ENCODE measurements around the gene CCNL1. TPM values are rescaled to one million over a fixed set of nuclear protein-coding genes. Genes with fewer than 3 reads are reported as not detected.

Gene CCNL1
- polyA plus RNA-seq, 1 donor (not counting 4 experiments of a cell fraction or from before 2014, with no cell fraction given), result 136 TPM

DNA sequence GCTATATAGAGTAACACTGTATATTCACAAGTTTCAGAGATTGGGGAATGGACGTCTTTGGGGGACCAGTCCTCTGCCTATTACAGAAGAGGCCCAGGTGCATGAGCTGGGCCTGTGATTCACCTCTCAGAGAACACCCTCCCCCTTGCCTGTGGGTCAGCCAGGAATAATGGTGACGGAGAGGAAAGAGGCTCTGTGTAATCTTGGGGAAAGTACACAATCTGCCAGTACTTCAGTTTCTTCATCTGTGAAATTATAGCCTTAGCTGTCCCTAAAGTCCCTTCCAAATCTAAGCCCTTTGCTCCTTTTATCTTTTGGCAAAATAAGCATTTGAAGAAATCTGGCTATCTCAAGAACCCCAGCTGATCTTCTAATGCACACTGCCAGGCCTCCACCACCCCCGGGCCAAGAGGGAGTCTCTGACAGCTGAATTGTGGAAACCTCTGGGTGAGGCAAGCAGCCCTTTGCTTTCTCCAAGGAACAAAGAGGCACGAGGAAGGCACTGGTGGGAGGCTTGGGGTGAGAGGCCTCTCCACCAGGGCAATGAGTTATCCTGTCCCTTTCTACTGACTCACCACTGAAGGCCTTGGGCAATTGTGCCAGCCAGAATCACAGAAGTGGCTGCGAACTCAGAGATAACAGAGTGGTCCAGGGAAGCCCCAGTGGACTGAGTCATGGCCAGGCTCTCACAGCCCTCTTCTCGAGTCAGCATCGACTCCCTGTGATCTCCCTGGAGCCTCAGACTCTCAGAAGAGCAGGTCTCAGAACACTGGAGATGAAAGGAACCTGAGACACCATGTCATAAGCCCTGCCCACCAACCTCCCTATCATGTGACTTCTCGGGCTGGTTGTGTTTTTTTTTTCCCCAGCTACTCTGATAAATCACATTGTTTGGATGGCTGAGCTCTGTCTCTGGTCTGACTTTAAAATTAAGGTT lies 31.8 kb downstream of the CCNL1 start:
- no peak for TF ChIP-seq EZH2 (IDR thresholded peaks at IDR 0.05; ENCODE audit: low read length)
- DNase-seq (ENCODE audit: low read depth, low spot score), result peak; percentile 91
- peak; percentile 78 for FAIRE-seq
- Histone ChIP-seq H2AFZ (ENCODE audit: control insufficient read depth, low read length) (no peak overlapping the region), H3K27ac (ENCODE audit: control insufficient read depth, insufficient read depth, low read length) (peak overlapping the region; percentile 100), H3K9me3 (ENCODE audit: control insufficient read depth, low read depth, low read length) (no peaks in the 10 kb centered on the region), H3K79me2 (ENCODE audit: control insufficient read depth, insufficient read depth, low read length) (no peaks in the 10 kb centered on the region), H3K27me3 (ENCODE audit: control insufficient read depth, extremely low read depth, insufficient read depth, low read length) (no peaks in the 10 kb centered on the region), H3K9ac (ENCODE audit: control insufficient read depth, extremely low read depth, insufficient read depth, low read length) (peak overlapping the region; percentile 88), H3K36me3 (ENCODE audit: control insufficient read depth in 2 of 2, extremely low read depth in 1 of 2, insufficient read depth in 2 of 2, low read length in 2 of 2) (no peaks in the 10 kb centered on the region), H3K9me1 (ENCODE audit: control insufficient read depth, extremely low read depth, insufficient read depth, low read length) (no peaks in the 10 kb centered on the region), H3K4me1 (ENCODE audit: control insufficient read depth, extremely low read depth, insufficient read depth, low read length) (peaks cover 98% of the 10 kb centered on the region), H4K20me1 (ENCODE audit: control insufficient read depth, extremely low read depth, insufficient read depth, low read length) (no peaks in the 10 kb centered on the region), H3K4me3 (ENCODE audit: control insufficient read depth in 2 of 3, extremely low read depth in 1 of 3, insufficient read depth in 2 of 3, low read depth in 1 of 3, low read length in 3 of 3) (peak overlapping the region in 2 of 3 experiments; percentile 21 to 29), H3K4me2 (ENCODE audit: control insufficient read depth, extremely low read depth, insufficient read depth, low read depth, low read length) (peak overlapping the region; percentile 69)
- dilution Hi-C loops (cut with MboI; ENCODE audit: extremely low pct_ligation_motif_present, low sequenced_read_pairs), result no loop called here

DNA sequence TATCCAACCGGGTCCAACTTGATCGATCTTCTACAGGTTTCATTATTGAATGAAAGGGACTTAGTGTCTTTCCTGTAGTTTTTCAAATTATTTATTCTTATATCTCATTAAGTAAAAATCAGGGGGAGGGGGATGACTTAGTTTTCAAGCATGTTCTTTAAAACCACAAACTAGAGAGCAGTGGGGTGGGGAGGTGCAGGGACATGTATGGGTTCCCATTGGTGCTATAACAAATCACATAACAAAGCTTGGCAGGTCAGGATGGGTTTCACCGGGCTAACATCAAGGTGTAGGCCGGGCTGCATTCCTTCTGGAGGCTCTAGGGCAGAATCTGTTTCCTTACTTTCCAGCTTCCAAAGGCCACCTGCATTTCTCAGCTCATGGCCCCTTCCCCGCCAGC lies 32.7 kb downstream of the CCNL1 start:
- Histone ChIP-seq H2AFZ (ENCODE audit: control insufficient read depth, low read length) (no peak overlapping the region), H3K4me1 (ENCODE audit: control insufficient read depth, extremely low read depth, insufficient read depth, low read length) (peaks cover 98% of the 10 kb centered on the region), H3K4me2 (ENCODE audit: control insufficient read depth, extremely low read depth, insufficient read depth, low read depth, low read length) (peak overlapping the region; percentile 69), H3K36me3 (ENCODE audit: control insufficient read depth in 2 of 2, extremely low read depth in 1 of 2, insufficient read depth in 2 of 2, low read length in 2 of 2) (no peaks in the 10 kb centered on the region), H3K4me3 (ENCODE audit: control insufficient read depth in 2 of 3, extremely low read depth in 1 of 3, insufficient read depth in 2 of 3, low read depth in 1 of 3, low read length in 3 of 3) (peak overlapping the region in 1 of 3 experiments; percentile 21), H3K9me1 (ENCODE audit: control insufficient read depth, extremely low read depth, insufficient read depth, low read length) (no peaks in the 10 kb centered on the region), H3K27me3 (ENCODE audit: control insufficient read depth, extremely low read depth, insufficient read depth, low read length) (no peaks in the 10 kb centered on the region), H3K27ac (ENCODE audit: control insufficient read depth, insufficient read depth, low read length) (peak overlapping the region; percentile 100), H3K79me2 (ENCODE audit: control insufficient read depth, insufficient read depth, low read length) (no peaks in the 10 kb centered on the region), H4K20me1 (ENCODE audit: control insufficient read depth, extremely low read depth, insufficient read depth, low read length) (no peaks in the 10 kb centered on the region), H3K9ac (ENCODE audit: control insufficient read depth, extremely low read depth, insufficient read depth, low read length) (peak overlapping the region; percentile 88), H3K9me3 (ENCODE audit: control insufficient read depth, low read depth, low read length) (no peaks in the 10 kb centered on the region)
- DNase-seq (ENCODE audit: low read depth, low spot score) (no peak), FAIRE-seq (peak; percentile 71)
- TF ChIP-seq EZH2 (IDR thresholded peaks at IDR 0.05; ENCODE audit: low read length), result no peak
- TF ChIP-seq, protein P1, sequence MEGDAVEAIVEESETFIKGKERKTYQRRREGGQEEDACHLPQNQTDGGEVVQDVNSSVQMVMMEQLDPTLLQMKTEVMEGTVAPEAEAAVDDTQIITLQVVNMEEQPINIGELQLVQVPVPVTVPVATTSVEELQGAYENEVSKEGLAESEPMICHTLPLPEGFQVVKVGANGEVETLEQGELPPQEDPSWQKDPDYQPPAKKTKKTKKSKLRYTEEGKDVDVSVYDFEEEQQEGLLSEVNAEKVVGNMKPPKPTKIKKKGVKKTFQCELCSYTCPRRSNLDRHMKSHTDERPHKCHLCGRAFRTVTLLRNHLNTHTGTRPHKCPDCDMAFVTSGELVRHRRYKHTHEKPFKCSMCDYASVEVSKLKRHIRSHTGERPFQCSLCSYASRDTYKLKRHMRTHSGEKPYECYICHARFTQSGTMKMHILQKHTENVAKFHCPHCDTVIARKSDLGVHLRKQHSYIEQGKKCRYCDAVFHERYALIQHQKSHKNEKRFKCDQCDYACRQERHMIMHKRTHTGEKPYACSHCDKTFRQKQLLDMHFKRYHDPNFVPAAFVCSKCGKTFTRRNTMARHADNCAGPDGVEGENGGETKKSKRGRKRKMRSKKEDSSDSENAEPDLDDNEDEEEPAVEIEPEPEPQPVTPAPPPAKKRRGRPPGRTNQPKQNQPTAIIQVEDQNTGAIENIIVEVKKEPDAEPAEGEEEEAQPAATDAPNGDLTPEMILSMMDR (optimal IDR thresholded peaks at IDR 0.05 in 1 of 3, IDR thresholded peaks at IDR 0.05 in 1 of 3, conservative IDR thresholded peaks at IDR 0.05 in 1 of 3; ENCODE audit: extremely low read depth in 1 of 3, insufficient read depth in 2 of 3, low read length in 3 of 3), result no peak
- dilution Hi-C loops (cut with MboI; ENCODE audit: extremely low pct_ligation_motif_present, low sequenced_read_pairs), result no loop called here
